ENCODE data around the gene INTU.
"Not testable (repeated sequence)": the region's sequence is repeated elsewhere in the genome, so short reads cannot be mapped to it uniquely, and the experiment has no call there.

Gene INTU

DNA sequence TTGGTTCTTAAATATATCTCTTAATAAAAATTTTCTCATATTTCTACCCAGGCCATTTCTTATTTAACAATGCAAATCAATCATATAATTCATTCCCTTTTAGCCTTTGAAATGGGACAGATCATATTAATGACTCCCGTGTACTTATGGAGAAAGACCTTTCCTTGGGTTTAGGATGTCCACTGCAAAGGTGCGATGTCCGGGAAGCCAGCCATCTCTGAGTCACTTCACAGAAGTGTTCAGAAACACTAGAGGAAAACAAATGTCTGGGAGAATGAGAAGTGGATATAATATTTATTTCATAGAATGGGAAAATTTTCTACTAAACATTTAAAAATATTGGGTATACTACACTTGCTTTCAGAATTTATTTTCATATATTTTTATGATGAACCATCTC, 15.3 kb downstream of the INTU start:
- no peak for DNase-seq

DNA sequence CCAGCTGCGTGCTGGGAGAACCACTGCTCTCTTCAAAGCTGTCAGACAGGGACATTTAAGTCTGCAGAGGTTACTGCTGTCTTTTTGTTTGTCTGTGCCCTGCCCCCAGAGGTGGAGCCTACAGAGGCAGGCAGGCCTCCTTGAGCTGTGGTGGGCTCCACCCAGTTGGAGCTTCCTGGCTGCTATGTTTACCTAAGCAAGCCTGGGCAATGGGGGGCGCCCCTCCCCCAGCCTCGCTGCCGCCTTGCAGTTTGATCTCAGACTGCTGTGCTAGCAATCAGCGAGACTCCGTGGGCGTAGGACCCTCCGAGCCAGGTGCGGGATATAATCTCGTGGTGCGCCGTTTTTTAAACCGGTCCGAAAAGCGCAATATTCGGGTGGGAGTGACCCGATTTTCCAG, 22.8 kb downstream of the INTU start:
- DNase-seq = not testable (repeated sequence)

DNA sequence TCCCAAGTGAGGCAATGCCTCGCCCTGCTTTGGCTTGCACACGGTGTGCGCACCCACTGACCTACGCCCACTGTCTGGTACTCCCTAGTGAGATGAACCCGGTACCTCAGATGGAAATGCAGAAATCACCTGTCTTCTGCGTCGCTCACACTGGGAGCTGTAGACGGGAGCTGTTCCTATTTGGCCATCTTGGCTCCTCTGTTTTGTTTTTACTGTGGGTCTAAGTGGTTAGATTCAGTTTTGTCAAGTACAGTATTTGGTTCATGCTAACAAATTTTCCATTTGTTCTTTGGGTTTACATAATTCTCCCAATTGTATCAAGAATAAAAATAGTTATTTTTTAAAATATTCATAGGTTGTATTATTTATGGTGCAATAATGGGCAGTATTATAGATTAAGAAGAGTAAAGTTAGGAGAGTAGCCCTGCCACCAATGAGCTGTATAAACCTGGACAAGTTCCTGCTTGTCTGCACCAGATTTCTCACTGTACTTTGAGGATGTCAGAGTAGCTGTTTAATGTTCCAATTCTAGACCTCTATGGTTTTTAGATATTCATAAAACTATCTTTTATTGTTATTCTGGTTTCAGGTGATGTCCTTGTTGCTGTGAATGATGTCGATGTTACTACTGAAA, 23.4 kb downstream of the INTU start:
- DNase-seq = no peak

DNA sequence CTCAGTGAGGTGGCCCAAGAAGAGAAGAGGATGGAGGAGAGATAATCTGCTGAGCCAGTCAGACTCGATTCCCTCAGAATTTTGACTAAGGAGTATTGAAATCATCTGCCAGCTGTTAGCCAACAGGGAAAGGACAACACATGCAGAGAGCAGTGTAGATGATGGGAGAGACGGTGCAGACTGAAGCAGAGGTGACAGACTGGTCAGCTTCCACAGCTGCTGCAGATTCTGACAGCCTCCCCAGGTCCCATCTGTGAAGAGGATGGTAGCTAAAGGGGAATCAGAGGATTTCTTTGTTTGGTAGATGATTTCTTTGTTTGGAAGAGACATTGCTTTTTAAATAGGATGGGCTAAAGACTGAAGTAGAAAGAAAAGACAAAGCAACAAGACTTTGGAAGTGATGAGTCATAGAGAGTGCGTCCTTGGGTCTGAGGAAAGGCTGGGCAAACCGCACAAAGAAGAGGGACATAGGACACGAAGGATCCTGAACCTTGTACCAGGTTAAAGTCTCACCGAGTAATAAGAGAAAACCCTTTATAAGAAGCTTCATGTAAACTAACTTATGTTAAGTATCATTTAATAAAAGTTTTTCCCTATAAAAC, 27.6 kb downstream of the INTU start:
- no peak for DNase-seq

DNA sequence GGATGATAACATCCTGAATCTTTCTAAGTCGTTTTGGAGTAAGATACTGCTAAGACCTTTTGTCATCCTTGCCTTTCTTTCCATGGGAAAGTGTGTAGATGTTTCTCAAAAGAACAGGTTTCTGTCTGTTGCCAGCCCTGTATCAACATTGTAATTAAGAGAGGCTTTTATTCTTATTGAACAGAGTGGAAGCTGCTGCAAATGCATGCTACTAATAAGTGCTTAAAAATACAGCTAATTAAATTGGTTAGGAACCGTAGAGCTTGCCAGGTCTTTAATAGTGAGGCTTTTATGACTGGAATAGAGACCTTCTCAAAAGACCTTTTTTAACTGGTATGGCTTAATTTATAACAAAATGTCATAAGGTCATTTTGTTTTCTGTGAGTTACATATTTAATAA, 34.4 kb downstream of the INTU start:
- DNase-seq = no peak

DNA sequence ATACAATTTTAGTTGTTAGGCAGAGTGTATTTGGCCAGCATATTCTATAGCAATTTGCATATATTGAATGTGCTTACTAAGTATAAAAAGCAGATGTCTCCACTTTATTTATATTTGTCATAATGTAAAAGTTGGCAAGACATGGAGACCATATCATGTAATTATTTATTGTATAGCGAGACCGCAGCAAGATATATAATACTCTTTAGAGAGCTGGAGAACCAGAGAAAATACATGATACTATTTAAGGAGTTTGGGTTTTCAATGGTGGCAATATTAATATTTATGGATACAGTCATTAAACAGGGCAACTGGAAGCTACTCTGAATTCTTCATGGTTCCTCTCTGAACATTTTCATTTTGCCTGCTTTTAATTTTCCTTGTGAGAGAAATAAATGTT, 35.0 kb downstream of the INTU start:
- DNase-seq = no peak

DNA sequence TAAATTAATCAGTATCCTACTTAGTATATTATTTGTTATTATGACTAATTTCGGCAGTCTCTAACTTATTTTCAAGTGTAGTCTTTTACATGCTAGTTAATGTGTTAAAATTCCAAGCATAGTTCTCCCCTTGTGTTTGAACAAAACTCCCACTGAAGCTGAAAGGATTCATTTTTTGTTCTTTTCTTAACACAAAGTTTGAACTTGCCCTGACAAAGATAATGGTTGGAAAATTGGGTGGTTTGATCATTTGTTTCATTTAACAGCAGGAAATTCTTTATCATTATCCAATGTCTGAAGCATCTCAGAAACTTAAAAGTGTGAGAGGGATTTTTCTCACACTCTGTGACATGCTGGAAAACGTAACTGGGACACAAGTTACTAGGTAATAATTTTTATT, 36.0 kb downstream of the INTU start:
- no peak for DNase-seq

DNA sequence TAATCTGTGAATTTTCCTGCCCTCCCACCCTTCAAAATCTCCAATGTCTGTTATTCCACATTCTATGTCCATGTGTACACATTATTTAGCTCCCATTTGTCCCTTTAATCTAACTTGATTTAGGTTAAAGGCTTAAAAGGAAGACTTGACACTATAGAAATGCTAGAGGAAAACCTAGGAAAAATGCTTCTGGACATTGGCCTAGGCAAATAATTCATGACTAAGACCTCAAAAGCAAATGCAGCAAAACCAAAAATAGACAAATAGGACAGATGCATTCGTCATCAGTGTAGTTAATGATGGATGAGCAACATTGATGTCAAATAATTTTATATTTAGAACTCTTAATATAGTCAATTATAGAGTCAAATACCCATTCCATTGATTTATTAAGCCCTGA, 36.9 kb downstream of the INTU start:
- no peak for DNase-seq

DNA sequence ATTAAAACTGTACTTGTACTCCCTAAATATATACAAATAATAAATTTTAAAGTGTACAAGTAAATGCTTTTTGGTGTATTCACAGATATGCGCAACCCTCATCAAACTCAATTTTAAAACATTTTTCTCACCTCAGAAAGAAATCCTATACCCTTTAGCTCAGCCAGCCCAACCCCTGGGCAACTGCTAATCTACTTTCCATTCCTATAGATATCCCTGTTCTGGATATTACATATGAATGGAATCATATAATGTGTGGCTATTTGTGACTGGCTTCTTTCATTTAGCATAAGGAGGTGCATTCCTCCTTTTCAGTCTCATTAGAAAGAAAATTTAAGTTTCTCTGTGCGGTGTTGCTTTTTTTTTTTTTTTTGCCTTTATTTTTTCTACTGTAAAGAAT, 39.4 kb downstream of the INTU start:
- no peak for DNase-seq

DNA sequence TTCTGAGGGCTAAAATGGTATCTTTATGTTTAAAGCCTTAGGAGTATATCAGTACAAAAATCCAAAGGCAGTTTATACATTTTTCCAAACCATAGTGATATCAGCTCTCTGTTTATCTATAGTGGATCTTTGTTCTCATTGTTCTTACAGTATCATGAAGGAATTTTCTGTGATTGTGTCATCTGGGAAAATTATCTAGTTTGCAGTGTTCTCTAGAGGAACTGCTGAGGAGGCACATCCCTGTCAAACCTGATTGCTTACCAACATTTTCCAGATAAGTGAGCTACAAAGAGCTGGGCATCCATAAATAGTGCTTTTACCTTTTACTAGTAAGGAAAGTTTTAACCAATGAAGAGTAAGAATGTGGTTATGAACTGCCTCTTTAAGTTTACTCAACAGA, 52.5 kb downstream of the INTU start:
- no peak for DNase-seq

DNA sequence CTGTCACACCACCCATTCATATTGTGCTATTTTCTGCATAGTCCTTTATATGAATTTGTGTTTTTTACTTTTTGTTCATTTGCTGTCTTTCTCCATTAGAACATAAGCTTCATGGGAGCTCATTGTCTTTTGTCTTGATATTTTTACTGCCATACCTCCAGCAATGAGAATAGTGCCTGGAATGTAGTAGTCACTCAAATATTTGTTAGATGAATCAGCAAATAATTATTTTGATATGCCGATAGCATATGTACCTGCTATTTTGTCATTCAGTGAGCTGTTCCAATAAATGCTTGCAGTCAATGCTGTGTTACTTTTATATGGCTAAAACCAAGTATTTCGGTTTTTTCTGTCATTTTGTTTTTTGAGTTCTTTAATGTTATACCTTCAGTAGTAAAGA, 53.9 kb downstream of the INTU start:
- DNase-seq = no peak

DNA sequence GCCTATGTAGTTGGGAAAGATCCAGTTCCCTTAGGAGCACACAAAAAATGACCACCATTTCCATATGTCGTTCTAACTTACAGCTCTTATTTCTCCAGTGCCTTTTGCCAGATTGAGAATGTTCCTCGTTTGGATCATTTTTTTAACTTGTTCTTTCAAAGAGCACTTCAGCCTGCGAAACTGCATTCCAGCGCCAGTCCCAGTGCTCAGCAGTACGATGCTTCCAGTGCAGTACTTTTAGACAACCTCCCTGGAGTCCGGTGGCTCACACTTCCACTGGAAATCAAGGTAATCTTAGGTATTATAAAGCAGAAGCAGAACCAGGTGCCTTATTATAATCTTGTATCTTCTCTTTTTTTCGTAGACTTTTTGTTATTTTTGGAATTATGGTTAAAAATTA, 54.8 kb downstream of the INTU start:
- no peak for DNase-seq

DNA sequence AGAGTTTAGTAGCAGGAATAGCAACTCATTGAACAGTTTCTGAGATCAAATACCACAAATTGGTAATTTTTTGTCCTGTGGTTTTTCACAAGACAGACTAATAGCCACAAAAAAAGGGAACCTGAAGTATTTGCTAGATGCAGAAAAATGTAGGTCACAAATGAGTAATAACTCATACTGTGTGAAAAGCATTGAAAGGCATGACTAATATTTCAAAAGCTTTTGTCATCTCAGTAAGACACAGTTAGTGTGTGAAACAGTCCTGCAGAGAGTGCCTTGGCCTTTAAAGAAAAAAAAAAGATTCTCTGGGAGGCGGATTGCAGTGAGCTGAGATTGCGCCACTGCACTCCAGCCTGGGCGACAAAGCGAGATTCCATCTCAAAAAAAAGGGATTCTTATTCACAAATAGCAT, 66.0 kb downstream of the INTU start:
- DNase-seq = no peak

DNA sequence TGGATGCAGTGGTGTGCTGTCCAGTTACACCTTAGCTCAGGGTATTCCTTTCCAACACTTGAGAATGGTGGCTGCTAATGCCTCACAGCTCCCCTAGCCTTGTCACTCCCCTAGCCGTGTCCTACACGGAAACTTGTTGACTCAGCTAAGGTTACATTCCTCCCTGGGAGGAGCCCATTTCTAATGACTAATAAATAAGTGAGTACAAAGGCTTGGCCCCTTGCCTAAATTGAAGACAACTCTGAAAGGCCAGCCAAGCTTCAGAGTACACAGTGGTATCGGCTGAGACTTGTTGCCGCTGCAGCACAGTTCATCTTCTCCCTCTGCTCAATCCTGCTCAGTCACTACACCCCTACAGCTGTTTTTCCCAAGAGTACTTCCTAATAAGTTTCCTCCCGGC, 76.2 kb downstream of the INTU start:
- no peak for DNase-seq

DNA sequence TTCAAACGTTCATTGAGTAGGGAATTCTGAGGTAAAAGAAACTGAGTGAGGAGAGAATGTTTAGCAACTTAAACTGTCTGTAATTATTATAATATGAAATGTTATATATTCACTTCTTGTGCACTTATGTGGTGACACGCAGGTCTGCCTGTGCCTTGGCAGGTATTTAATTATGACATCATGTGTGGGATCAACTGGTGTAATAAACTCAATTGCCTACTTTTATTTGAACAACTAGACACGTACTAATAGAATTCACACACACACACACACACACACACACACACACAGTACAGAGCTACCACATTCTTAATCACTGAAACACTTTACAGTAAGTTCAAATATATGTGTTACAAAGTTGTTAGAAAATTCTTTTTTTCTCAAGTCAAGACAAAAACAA, 76.7 kb downstream of the INTU start:
- no peak for DNase-seq

DNA sequence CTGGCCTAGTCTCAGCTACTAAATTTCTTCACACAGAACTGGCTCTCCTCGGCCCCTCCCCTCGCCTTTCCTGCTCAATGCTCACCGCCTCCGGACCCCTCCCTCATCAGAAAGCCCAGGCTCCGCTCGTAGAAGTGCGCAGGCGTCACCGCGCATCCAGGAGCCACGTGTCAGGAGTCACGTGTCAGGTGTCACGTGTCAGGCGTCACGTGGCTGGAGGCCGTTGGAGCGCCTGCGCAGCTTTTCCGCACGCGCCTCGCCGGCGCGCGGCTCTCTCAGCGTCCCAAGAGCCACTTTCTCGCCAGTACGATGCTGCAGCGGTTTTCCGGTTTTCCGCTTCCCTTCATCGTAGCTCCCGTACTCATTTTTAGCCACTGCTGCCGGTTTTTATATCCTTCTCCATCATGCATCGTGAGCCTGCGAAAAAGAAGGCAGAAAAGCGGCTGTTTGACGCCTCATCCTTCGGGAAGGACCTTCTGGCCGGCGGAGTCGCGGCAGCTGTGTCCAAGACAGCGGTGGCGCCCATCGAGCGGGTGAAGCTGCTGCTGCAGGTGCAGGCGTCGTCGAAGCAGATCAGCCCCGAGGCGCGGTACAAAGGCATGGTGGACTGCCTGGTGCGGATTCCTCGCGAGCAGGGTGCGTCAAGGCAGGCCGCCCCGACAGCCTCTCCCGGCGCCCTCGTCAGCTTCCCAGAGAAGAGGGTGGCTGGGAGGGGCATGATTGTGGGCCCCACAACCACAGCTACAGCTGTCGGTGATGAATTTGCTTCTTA, 97.6 kb downstream of the INTU start, which contains the start of gene SLC25A31:
Gene SLC25A31 (plus strand): TSS at position 259 of the 772 bp plus-strand sequence. CDS start 146 bp downstream, at position 405.
- DNase-seq = no peak

DNA sequence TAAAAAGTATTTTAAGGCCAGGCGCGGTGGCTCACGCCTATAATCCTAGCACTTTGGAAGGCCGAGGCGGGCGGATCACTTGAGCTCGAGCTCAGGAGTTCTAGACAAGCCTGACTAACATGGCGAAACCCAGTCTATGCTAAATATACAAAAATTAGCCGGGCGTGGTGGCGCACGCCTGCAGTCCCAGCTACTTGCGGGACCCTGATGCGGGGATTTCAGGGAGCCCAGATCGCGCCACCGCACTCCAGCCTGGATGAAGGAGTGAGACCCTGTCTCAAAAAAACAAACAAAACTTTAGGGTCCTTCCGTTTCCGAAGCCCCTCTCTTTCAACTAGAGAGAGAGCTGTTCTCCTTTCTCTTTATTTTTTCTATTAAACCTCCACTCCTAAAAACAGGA, 98.6 kb downstream of the INTU start:
- no peak for DNase-seq

DNA sequence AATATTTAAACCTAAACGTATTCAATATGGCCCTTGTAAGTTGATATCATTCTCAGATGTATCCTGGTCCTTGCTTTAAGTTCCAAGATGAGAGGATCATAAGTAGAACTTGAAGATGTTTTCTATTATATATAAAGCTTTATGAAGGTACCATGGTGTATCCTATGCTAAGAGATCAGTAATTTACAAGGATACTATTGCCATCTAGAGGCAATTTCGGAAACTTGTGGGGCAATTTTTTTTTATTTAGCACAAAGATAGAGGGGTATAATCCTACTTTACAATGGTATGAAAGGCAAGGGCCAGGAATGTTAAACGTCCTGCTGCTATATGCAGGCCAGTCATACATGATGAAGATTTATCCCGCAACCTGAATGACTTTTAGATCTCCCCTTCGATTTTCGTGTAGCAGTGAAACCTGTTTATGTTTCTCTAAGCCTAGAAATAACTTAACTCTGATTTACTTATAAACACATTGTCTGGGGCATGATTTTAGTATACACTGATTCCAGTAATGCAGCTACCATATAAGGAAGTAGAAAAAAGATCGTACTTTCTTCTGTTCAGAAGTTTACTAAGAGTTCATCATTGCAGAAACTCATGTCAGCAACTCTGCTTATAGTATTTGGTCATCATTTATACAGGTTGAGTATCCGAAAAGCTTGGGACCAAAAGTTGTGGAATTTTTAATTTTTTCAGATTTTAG, 100.0 kb downstream of the INTU start:
- DNase-seq = peak; percentile 1

DNA sequence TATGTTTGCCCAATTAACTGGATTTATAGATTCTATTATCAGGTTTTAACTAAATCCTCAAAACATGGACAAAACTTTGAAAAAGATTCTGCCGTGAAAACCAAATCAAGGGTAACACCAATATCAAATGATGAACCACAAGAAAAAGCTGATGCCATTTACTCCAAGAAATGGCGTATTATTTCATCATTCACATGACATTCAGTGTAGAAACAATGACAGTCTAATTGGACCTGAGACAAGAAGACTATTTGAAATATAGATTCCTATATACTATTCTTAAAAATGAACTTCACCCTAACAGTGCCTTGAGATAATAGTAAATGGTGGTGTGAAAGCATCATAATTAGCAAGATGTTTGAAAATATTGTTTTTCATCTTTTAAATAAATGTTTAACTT, 102.2 kb downstream of the INTU start:
- no peak for DNase-seq

DNA sequence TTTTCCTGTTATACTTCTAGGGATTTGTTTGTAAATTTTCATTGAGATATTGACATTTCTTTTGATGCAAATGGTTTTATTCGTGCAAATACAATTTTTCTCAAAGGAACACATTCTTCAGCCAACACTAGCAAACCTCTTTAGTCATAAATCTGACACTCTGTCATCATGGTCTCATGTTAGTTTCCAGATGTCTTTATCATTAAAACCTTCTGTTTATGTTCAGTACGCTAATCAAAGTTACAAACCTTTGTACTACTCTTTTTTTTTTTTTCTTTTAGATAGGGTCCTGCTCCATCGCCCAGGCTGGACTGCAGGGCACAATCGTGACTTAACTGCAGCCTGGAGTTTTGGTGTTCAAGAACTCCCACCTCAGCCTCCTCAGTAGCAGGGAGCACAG, 104.5 kb downstream of the INTU start:
- DNase-seq = no peak

DNA sequence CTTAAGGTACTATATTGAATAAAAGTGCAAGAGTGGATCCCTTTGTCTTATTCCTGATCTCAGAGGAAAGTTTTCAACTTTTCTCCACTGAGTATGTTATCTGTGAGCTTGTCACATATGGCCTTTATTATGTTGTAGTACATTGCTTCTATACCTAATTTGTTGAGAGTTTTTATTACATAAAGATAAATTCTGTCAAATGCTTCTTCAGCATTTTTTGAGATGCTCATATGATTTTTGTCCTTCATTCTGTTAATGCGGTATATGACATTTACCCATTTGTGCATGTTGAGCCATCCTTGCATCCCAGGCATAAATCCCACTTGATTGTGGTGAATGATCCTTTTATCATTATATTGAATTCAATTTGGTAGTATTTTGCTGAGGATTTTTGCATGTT, 108.5 kb downstream of the INTU start:
- DNase-seq = no peak

DNA sequence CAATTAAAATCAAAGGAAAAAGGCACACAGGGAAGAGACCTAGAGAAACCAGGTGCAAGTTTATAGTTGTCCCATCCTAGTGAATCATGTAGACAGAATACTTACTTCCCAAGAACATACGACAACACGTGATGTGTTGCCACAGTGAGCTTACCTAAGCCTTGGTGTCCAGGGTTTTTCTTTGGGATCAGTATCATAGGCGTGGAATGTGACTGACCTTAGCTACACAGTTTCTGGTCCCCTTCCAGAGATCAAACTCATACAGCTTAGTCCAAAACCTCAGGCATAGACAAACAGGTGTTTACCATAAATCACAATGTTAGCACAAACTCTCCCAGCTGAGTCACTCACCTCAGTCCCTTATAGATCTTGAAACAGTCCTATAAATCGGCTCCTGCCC, 115.1 kb downstream of the INTU start:
- no peak for DNase-seq

DNA sequence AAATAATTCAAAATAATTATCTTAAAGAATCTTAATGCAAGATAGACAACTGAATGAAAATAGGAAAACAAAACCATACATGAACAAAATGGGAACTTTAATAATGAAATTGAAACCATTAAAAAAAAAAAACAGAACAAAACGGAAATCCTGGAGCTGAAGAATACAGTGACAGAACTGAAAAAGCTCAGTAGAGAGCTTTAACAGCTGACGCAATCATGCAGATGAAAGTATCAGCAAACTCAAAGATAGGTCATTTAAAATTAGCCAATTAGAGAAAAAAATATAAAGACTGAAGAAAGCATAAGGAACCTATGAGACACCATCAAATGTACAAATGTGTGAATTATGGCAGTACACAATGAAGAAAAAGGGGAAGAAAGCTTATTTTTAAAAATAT, 116.2 kb downstream of the INTU start:
- DNase-seq = no peak

DNA sequence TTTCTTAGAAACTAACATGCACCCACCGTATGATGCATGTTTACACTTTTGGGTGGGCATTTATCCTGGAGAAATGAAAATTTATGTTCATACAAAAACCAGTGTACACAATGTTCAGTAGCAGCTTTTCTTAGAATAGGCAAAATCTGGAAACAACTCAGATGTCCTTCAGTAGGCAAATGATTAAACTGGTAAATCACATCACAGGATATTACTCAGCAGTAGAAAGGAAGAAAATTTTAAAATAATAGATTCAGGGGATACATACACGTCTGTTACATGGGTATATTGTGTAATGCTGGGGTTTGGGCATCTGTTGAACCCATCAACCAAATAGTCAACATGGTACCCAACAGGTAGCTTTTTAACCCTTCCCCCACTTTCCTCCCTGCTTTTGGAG, 124.1 kb downstream of the INTU start:
- no peak for DNase-seq

Data from NCI-H2171 (cell line).